Upper lobe of left lung (tissue), 6 donors: Measurements from ENCODE around the gene OR13J1. TPM values are rescaled to one million over a fixed set of nuclear protein-coding genes. Genes with fewer than 3 reads are reported as not detected.

Experiments used
- ATAC-seq, 2 donors: fragments of 200-7000 bp; cut with Tn5 transposase; one replicate each; pipeline ENCODE4 v1.9.1; 2022; ENCODE audit warnings: mild to moderate bottlenecking in 2 of 2, moderate library complexity in 2 of 2; ENCODE audit not compliant: low FRiP score in 2 of 2
- DNase-seq, 2 donors: peaks; one replicate each; pipeline ENCODE4 v3.0.0-alpha.2; 2019 to 2020
- H3K27ac ChIP-seq, 4 donors: fragments of 200-600 bp; sonication (generic); one replicate each; pipeline ENCODE4 v1.5.1; 2016 to 2019
- H3K27me3 ChIP-seq, 4 donors: fragments of 200-600 bp; sonication (generic); one replicate each; pipeline ENCODE4 v1.5.1; 2017 to 2019
- H3K36me3 ChIP-seq, 4 donors: fragments of 200-600 bp; sonication (generic); one replicate each; pipeline ENCODE4 v1.5.1; 2016 to 2019
- H3K4me1 ChIP-seq, 4 donors: fragments of 200-600 bp; sonication (generic); one replicate each; pipeline ENCODE4 v1.5.1; 2018 to 2019
- H3K4me3 ChIP-seq, 4 donors: fragments of 200-600 bp; sonication (generic); one replicate each; pipeline ENCODE4 v1.5.1; 2017 to 2019; ENCODE audit warnings: mild to moderate bottlenecking in 2 of 4, moderate library complexity in 1 of 4
- H3K9me3 ChIP-seq, 4 donors: fragments of 200-600 bp; sonication (generic); one replicate each; pipeline ENCODE4 v1.5.1; 2018 to 2019
- EP300 ChIP-seq, 4 donors: sonication (generic); formaldehyde crosslinking; IDR thresholded peaks; one replicate each; pipeline ENCODE4 v1.5.1; 2017; ENCODE audit warnings: antibody characterized with exemption in 4 of 4, control low read depth in 2 of 4
- POLR2A ChIP-seq, 4 donors: fragments of 450-650 bp; IDR thresholded peaks; one replicate each; pipeline ENCODE4 v1.5.1; 2016 to 2017; ENCODE audit warnings: antibody characterized with exemption in 4 of 4, mild to moderate bottlenecking in 2 of 4
- POLR2AphosphoS5 ChIP-seq, 2 donors: sonication (generic); formaldehyde crosslinking; IDR thresholded peaks; one replicate each; pipeline ENCODE4 v1.5.1; 2017; ENCODE audit warnings: antibody characterized with exemption in 2 of 2
- WGBS, 2 donors: methylation state at CpG; one replicate each; pipeline ENCODE4 v1.1.5; 2017 to 2018; 5-methylcytosine and 5-hydroxymethylcytosine counted together
- total RNA-seq, 6 donors: library from RNA; depleted of rRNA in 4 of 6; stranded (reverse); fragments of >200 nt in 4 of 6; gene quantifications; one replicate each; pipeline versions ENCODE4 v1.1.0 to v1.2.1, GENCODE V29; 2016 to 2021
- TF ChIP-seq, protein P1 (sequence below), 6 experiments: fragments of 450-650 bp in 4 of 6; fragments of 200-600 bp in 2 of 6; sonication (generic) in 2 of 6; IDR thresholded peaks; one replicate each; pipeline ENCODE4 v1.5.1; 2016 to 2019; ENCODE audit warnings: antibody characterized with exemption in 6 of 6
- donor health status: DM: no; HTN: no; CAD: no; lungs with moderate emphysema.
- donor health status: DM: no; HTN: yes; CAD: no; lungs with severe emphysema.

OR13J1 gene
- total RNA-seq, 6 donors from 2014 or later = not detected

DNA sequence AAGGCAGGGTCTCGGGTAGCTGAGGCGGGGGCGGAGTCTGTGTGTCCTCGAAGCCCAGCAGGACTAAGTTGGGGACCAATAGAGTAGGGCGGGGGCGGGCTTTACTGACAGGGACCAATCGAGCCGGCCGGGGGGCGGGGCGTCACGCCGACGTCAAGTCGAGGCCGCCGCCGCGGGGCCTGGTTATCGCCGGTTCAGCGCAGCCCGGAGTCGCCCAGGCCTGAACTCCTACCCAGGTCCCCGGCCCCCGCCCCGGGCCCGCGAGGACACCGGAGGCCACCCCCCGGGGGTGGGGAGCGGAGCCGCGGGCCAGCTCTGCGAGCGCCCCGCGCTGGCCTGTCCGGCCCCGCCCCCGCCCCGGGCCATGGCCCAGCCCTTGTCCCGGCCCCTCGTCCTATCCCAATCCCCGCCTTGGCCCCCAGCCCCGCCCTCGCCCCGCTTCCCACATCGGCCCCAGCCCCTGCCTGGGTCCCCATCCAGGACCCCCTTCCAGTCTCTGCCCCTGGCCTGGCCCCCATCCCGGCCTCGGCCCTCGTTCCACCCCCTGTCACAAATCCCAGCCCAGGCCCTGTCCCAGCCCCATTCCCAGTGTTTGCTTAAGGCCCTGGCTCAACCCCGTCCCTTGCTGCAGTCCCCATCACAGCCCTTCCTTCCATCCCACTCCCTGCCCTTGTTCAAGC lies 41.0 kb downstream of the OR13J1 start, which contains the start of gene TMEM8B:
Gene TMEM8B, plus strand, starts transcription at position 145 of the 680 bp plus-strand sequence. Its CDS starts 220 bp downstream, at position 365.
- peaks cover 25 to 49% (median 38%) of the 10 kb centered on the region in 4 donors for H3K4me1 ChIP-seq
- peak; percentile 99 to 100 for DNase-seq
- TF ChIP-seq, protein P1, sequence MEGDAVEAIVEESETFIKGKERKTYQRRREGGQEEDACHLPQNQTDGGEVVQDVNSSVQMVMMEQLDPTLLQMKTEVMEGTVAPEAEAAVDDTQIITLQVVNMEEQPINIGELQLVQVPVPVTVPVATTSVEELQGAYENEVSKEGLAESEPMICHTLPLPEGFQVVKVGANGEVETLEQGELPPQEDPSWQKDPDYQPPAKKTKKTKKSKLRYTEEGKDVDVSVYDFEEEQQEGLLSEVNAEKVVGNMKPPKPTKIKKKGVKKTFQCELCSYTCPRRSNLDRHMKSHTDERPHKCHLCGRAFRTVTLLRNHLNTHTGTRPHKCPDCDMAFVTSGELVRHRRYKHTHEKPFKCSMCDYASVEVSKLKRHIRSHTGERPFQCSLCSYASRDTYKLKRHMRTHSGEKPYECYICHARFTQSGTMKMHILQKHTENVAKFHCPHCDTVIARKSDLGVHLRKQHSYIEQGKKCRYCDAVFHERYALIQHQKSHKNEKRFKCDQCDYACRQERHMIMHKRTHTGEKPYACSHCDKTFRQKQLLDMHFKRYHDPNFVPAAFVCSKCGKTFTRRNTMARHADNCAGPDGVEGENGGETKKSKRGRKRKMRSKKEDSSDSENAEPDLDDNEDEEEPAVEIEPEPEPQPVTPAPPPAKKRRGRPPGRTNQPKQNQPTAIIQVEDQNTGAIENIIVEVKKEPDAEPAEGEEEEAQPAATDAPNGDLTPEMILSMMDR (IDR thresholded peaks at IDR 0.05) = peak in 1 of 6 experiments; percentile 4
- no peak for TF ChIP-seq EP300 (IDR thresholded peaks at IDR 0.05)
- TF ChIP-seq POLR2AphosphoS5 (IDR thresholded peaks at IDR 0.05) = peak; percentile 11 to 44
- TF ChIP-seq POLR2A (IDR thresholded peaks at IDR 0.05) = peak in 2 of 4 donors; percentile 14 to 60
- no peaks in the 10 kb centered on the region for H3K36me3 ChIP-seq
- H3K4me3 ChIP-seq = peak within 1 kb of the TSS; percentile 75 to 88 (median 82)
- H3K27ac ChIP-seq = peak within 1 kb of the TSS; percentile 92 to 97 (median 94)
- WGBS, 2 donors = 1 to 2% methylated on average over 9 to 22 of the region's 53 CpGs
- H3K27me3 ChIP-seq = no peaks in the 10 kb centered on the region
- peak; percentile 92 to 96 for ATAC-seq
- no peaks in the 10 kb centered on the region for H3K9me3 ChIP-seq

DNA sequence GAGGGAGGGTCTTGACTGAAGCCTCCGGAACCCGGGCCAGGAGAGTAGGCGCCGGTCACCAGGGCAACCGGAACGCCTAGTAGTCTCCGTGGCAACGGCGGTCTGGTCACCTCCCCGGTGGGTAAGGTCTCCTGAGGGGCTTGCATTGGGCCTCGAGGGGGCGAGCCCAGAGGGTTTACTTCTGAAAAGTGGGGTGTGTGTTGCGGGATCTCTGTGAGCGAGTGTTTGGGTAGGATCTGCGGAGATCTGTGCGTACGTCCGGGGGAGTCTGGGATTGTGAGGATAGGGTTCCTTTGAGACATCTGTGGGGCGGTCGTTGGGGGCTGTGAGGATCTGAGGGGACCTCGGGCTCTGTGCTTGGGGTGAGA lies 41.5 kb downstream of the OR13J1 start, which contains the start of gene FAM221B:
Gene FAM221B, minus strand, starts transcription at position 17 of the 368 bp plus-strand sequence. CDS start 2,571 bp downstream, outside the sequence.
- Histone ChIP-seq H3K4me3 (peak within 1 kb of the TSS; percentile 75 to 88 (median 82)), H3K4me1 (peaks cover 20 to 43% (median 34%) of the 10 kb centered on the region in 4 donors), H3K9me3 (no peaks in the 10 kb centered on the region), H3K27ac (peak within 1 kb of the TSS; percentile 92 to 97 (median 94)), H3K27me3 (no peaks in the 10 kb centered on the region), H3K36me3 (no peaks in the 10 kb centered on the region)
- no peak for TF ChIP-seq EP300 (IDR thresholded peaks at IDR 0.05)
- no peak for TF ChIP-seq POLR2A (IDR thresholded peaks at IDR 0.05)
- TF ChIP-seq, protein P1 (IDR thresholded peaks at IDR 0.05) = no peak
- no peak for TF ChIP-seq POLR2AphosphoS5 (IDR thresholded peaks at IDR 0.05)
- WGBS, 2 donors = 0 to 4% methylated on average over 16 to 21 of the region's 21 CpGs
- DNase-seq (peak in 1 of 2 donors; percentile 69), ATAC-seq (peak in 1 of 2 donors; percentile 4)

DNA sequence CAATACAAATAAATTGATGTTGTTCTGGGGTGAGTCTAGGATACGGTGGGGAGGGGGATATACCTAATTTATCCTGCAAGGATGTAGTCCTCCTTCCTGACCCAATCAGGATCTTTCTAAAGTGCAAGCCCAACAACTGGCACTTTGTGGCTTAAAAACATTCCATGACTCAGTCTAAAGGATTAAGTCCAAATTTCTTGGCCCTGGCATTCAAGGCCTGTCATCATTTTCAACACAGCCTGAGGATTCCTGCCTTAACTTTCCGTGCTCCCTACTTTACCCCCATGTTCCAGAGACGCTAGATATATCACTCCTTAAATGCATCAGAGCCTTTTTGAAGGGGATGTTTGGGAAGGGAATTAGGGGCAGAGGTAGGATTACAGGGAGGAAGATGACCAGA lies 42.7 kb downstream of the OR13J1 start:
- no peak overlapping the region for H3K27ac ChIP-seq

DNA sequence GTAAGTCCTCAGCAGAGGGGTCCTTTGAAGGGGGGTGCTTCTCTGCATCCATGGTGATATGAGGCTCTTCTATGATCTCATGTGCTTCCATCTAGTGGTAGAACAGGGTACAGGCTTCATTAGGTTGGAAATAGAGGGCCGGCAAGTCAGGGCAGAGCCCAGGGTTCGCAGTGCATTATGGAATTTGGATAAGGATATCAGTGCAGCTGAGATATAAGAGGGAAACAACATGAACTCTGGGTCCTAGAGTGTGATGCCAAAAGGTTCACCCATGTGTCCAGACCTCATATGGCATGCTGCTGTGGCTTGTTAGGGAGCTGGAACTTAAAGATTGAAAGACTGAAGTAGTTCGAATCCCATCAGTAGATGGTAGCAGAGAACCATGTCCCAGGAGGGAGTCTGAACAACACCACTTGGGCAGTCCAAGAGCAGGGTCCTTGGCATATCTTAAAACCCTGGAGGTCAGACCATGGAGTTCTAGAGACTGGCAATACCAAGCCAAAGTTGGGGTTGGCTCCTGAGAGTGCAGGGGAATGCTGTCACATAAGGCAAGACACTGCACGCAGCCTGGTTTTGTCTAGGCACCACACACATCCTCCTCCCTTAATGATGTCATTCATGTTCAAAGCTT lies 44.0 kb downstream of the OR13J1 start:
- ATAC-seq (peak; percentile 66 to 76), DNase-seq (no peak)
- TF ChIP-seq EP300 (IDR thresholded peaks at IDR 0.05) = no peak
- no peak for TF ChIP-seq POLR2AphosphoS5 (IDR thresholded peaks at IDR 0.05)
- TF ChIP-seq, protein P1 (IDR thresholded peaks at IDR 0.05) = peak; percentile 72 to 85 (median 78)
- no peak for TF ChIP-seq POLR2A (IDR thresholded peaks at IDR 0.05)
- Histone ChIP-seq H3K36me3 (no peaks in the 10 kb centered on the region), H3K4me1 (peaks cover 13 to 25% (median 18%) of the 10 kb centered on the region in 4 donors), H3K4me3 (no peak overlapping the region), H3K9me3 (no peaks in the 10 kb centered on the region), H3K27me3 (no peaks in the 10 kb centered on the region), H3K27ac (no peak overlapping the region)
- 22 to 25% methylated on average over 4 of the region's 4 CpGs for WGBS, 2 donors

More for the DNA sequence above, 42.7 kb downstream of the OR13J1 start:
- Histone ChIP-seq H3K4me1 (peaks cover 13 to 31% (median 24%) of the 10 kb centered on the region in 4 donors), H3K9me3 (no peaks in the 10 kb centered on the region), H3K4me3 (no peak overlapping the region), H3K27me3 (no peaks in the 10 kb centered on the region), H3K36me3 (no peaks in the 10 kb centered on the region)
- DNase-seq (no peak), ATAC-seq (no peak)
- TF ChIP-seq EP300 (IDR thresholded peaks at IDR 0.05) (no peak), POLR2AphosphoS5 (IDR thresholded peaks at IDR 0.05) (no peak), POLR2A (IDR thresholded peaks at IDR 0.05) (no peak)
- TF ChIP-seq, protein P1 (IDR thresholded peaks at IDR 0.05) = no peak
- WGBS, 2 donors = 87 to 88% methylated on average over 3 of the region's 3 CpGs
